Natural killer cell treated with Interleukin-12 subunit alpha and Interleukin-12 subunit beta and Interleukin-15 and Interleukin-18, amount 100 ng/mL, for 72 hours (primary cell): Measurements from ENCODE around the gene SCAMP5. TPM values are rescaled to one million over a fixed set of nuclear protein-coding genes. Genes with fewer than 3 reads are reported as not detected.
A peak's percentile ranks its signal among the peaks of the same experiment; 100 is the strongest.

Source experiments
- ATAC-seq, 2 donors: fragments of 150-1000 bp; cut with Tn5 transposase in 1 of 2; sonication (Bioruptor Pico), chemical (Tn5 transposase) in 1 of 2; 2 replicates each; pipeline ENCODE4 v1.10.0; 2021
- DNase-seq: peaks from one replicate; pipeline ENCODE4 v3.0.0; 2022; ENCODE audit warnings: low spot score
- H3K27ac Mint-ChIP-seq, 2 donors: 1 replicate in 1 of 2; 2 replicates in 1 of 2; pipeline ENCODE4 v1.8.0; 2022; ENCODE audit warnings: mixed read lengths in 2 of 2, mild to moderate bottlenecking in 1 of 2, moderate library complexity in 1 of 2
- H3K27me3 Mint-ChIP-seq, 2 donors: 1 replicate in 1 of 2; 2 replicates in 1 of 2; pipeline ENCODE4 v1.8.0; 2022; ENCODE audit warnings: mixed read lengths in 2 of 2
- H3K36me3 Mint-ChIP-seq: one replicate; pipeline ENCODE4 v1.8.0; 2022; ENCODE audit warnings: mixed read lengths
- H3K4me1 Mint-ChIP-seq, 2 donors: 1 replicate in 1 of 2; 2 replicates in 1 of 2; pipeline ENCODE4 v1.8.0; 2022; ENCODE audit warnings: low read depth in 2 of 2, mixed read lengths in 2 of 2, mild to moderate bottlenecking in 1 of 2
- H3K4me3 Mint-ChIP-seq: one replicate; pipeline ENCODE4 v1.8.0; 2022; ENCODE audit warnings: mixed read lengths
- H3K9me3 Mint-ChIP-seq: 2 replicates; pipeline ENCODE4 v1.8.0; 2022; ENCODE audit warnings: mixed read lengths
- total RNA-seq, 2 donors: library from RNA; stranded (reverse); gene quantifications; one replicate each; pipeline ENCODE4 v1.2.3, GENCODE V29; 2022

SCAMP5 gene
- total RNA-seq, 2 donors from 2014 or later = 0.40 to 2.7 TPM

DNA sequence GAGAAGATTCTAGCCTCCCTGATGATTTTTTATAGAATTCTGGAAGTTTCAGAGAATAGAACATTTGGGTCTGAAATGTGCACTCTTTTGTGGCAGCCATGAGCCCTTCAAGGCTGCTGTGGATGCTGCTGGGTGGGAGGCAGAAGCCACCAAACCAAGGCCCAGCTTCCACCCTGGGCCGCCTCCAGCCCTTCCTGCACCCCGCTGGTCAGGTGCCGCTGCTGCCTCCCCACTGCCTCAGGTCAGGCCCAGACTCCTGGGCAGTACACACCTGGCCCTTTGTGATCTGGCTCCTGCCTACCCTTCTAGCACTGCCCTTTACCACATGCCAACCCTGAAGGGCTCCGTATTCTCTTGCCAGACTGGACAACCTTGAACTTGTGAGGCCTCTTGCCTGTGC lies 56.3 kb downstream of the SCAMP5 start:
- no peak overlapping the region for H3K4me3 Mint-ChIP-seq
- ATAC-seq (no peak), DNase-seq (no peak)
- H3K27me3 Mint-ChIP-seq = no peaks in the 10 kb centered on the region
- no peak overlapping the region for H3K27ac Mint-ChIP-seq
- peaks cover 16 to 17% of the 10 kb centered on the region in 2 donors for H3K4me1 Mint-ChIP-seq
- no peaks in the 10 kb centered on the region for H3K36me3 Mint-ChIP-seq
- no peaks in the 10 kb centered on the region for H3K9me3 Mint-ChIP-seq

DNA sequence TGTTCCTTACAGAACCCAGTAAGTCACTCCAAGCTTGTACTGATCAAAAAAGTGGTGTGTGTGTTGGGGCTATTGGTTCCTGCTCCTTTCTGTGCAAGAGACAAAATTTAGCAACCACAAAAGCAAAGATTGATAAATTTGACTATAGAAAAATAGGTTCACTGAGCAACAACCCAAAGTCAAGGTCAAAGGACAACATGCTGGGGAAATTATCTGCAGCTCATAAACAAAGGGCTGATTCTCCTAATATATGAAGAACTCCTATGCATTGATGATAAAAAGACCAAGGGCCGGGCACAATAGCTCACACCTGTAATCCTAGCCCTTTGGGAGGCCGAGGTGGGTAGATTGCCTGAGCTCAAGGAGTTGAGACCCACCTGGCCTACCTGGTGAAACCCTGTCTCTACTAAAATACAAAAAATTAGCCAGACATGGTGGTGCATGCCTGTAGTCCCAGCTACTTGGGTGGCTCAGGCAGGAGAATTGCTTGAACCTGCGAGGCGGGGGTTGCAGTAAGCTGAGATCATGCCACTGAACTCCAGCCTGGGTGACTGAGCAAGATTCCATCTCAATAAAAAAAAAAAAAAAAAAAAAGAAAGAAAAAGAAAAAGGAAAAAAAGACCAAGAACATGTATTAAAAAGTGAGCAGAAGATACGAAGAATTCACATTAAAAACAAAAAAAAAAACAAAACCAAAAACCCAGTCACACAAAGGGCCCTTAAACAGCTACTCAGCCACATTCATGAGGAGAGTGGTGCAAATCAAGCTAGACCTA lies 57.8 kb downstream of the SCAMP5 start:
- DNase-seq (no peak), ATAC-seq (no peak)
- H3K27me3 Mint-ChIP-seq = no peaks in the 10 kb centered on the region
- H3K36me3 Mint-ChIP-seq = no peaks in the 10 kb centered on the region
- no peaks in the 10 kb centered on the region for H3K9me3 Mint-ChIP-seq
- peaks cover 11 to 13% of the 10 kb centered on the region in 2 donors for H3K4me1 Mint-ChIP-seq
- no peak overlapping the region for H3K27ac Mint-ChIP-seq
- H3K4me3 Mint-ChIP-seq = no peak overlapping the region

DNA sequence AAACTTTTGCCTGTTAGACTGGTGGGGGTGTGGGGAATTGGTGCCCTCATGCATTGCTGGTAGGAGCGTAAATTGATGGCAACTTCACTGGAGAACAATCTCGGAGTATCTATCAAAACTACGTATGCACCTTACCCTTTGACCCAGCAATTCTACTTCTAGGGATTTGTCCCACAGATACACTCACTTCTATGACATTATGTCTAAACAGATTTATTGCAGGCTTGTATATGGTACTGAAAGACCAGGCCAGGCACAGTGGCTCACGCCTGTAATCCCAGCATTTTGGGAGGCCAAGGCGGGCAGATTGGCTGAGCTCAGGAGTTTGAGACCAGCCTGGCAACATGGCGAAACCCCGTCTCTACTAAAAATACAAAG lies 58.4 kb downstream of the SCAMP5 start:
- no peak for DNase-seq
- H3K27ac Mint-ChIP-seq = no peak overlapping the region

DNA sequence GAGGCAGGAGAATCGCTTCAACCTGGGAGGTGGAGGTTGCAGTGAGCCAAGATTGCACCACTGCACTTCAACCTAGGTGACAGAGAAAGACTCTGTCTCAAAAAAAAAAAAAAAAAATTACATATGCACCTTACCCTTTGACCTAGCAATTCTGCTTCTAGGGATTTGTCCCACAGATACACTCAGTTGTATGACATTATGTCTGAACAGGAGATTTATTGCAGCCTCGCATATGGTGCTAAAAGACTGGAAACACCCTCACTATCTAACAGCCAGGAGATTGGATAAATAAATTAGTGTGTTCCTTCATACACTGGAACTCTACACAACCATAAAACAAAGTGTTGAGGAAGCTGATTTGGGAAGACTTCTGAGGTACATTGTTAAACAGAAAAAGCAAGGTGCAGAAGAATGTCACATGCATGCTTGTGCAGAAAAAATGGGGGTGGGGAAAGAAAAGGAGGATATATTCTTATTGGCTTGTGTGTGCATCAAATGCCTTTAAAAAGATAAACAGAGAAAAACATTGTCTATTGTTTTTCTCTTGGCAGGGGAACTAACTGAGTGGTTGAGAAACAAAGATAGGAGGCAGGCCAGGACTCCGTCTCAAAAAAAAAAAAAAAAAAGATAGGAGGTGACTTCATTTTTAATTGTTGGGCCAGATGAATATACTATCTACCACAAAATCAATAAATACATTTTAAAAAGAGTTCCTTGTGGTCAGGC lies 59.0 kb downstream of the SCAMP5 start:
- Mint-ChIP-seq H3K27me3 (no peaks in the 10 kb centered on the region), H3K36me3 (no peaks in the 10 kb centered on the region), H3K9me3 (no peaks in the 10 kb centered on the region), H3K4me1 (peaks cover 13 to 15% of the 10 kb centered on the region in 2 donors), H3K4me3 (no peak overlapping the region), H3K27ac (no peak overlapping the region)
- ATAC-seq = no peak
- no peak for DNase-seq

More for the DNA sequence above, 58.4 kb downstream of the SCAMP5 start:
- no peaks in the 10 kb centered on the region for H3K27me3 Mint-ChIP-seq
- no peaks in the 10 kb centered on the region for H3K9me3 Mint-ChIP-seq
- H3K4me1 Mint-ChIP-seq = peaks cover 13 to 15% of the 10 kb centered on the region in 2 donors
- H3K4me3 Mint-ChIP-seq = no peak overlapping the region
- H3K36me3 Mint-ChIP-seq = no peaks in the 10 kb centered on the region
- no peak for ATAC-seq

DNA sequence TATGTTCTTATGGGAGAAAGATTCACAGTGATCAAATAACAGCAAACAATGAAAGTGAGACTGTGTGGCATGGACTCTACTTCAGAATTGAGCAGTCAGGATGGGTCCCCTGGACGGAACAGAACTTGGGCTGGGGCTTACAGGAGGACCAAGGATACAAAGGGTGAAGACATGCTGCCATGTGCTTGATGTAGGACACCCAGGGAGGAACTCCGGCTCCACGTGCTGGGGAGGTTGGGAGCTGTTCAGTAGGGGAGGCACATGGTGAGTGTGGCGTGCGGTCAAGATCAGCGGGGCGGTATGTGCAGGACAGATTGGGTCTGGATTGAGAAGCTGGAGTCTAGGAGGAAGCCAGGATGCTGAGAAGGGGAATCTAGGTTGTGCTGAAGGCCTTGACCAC lies 60.7 kb downstream of the SCAMP5 start:
- Mint-ChIP-seq H3K9me3 (no peaks in the 10 kb centered on the region), H3K36me3 (no peaks in the 10 kb centered on the region), H3K4me3 (no peak overlapping the region), H3K27me3 (no peaks in the 10 kb centered on the region), H3K27ac (peak overlapping the region; percentile 23 to 42), H3K4me1 (peaks cover 15 to 19% of the 10 kb centered on the region in 2 donors)
- ATAC-seq (no peak), DNase-seq (no peak)

DNA sequence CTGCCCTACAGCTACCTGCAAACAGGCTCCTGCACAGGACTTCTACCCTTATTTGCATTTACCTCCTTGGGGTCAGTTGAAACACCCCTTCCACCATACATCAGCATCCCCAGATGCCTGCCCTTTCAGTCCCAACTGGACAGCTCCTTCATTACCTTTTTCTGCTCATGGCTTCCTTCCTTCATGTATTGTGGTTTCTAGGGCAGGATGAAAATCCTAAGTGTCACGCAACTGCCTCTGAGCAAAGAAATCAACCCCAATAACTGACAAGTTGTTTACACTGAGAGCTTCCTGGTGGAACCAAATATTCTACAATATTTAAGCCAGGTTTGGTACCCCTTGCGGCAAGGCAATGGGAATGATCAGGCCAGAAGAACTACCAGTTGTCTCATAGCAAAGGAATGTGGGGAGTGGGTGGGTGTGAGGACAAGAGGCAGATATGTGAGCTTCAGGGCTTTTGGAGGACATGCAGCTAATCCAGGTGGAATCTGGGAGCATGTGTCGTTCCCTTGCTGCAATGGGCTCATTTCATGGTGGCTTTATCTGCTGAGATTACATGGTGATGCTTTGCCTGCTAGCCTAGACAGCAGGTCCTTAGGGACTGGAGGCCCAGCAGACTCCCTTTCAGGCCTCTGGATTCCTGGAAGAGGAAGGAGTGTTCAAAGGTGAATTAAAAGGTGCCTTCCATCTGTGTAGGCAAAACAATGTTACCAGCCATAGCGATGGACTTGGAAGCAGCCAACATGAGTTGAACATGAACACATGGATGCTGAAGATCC lies 63.0 kb downstream of the SCAMP5 start:
- H3K36me3 Mint-ChIP-seq = no peaks in the 10 kb centered on the region
- ATAC-seq (no peak), DNase-seq (no peak)
- H3K9me3 Mint-ChIP-seq = no peaks in the 10 kb centered on the region
- no peak overlapping the region for H3K4me3 Mint-ChIP-seq
- no peaks in the 10 kb centered on the region for H3K27me3 Mint-ChIP-seq
- H3K27ac Mint-ChIP-seq = no peak overlapping the region
- H3K4me1 Mint-ChIP-seq = peaks cover 21 to 25% of the 10 kb centered on the region in 2 donors

DNA sequence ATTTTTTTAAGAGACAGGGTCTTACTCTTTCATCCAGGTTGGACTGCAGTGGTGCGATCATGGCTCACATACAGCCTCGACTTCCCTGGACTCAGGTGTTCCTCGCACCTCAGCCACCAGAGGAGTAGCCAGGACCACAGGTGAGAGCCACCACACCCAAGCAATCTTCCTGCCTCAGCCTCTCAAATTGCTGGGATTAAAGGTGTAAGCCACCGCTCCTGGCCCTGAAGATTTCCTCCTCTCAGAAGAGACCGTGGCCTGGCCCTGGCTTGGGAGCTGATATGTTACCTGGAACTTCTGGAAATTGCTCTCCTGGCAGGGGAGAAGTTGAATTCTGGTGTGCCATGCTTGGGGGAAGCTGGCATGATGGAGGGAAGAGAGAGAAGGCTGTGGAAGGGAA lies 64.2 kb downstream of the SCAMP5 start:
- no peaks in the 10 kb centered on the region for H3K9me3 Mint-ChIP-seq
- peaks cover 21 to 25% of the 10 kb centered on the region in 2 donors for H3K4me1 Mint-ChIP-seq
- H3K36me3 Mint-ChIP-seq = no peaks in the 10 kb centered on the region
- H3K27me3 Mint-ChIP-seq = no peaks in the 10 kb centered on the region
- H3K27ac Mint-ChIP-seq = no peak overlapping the region
- DNase-seq (no peak), ATAC-seq (no peak)
- H3K4me3 Mint-ChIP-seq = no peak overlapping the region

DNA sequence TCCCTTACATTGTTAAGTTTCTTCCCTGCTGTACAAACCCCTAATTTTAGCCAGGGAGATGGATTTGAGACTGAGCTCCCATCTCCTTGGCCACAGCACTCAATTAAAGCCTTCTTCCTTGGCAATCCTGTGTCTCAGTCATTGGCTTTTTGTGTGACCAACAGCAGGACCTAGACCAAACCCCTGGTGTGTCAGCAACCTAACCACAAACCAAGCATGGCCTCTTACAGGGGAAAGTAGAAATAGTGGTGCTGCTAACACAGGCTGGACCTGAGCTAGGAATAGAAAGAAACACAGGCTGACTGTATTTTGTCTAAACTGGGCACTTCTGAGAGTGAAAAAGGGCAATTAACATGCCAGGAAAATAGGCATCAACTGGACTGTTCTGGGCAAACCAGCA lies 65.9 kb downstream of the SCAMP5 start:
- peak overlapping the region in 1 of 2 donors; percentile 25 for H3K27ac Mint-ChIP-seq
- no peaks in the 10 kb centered on the region for H3K9me3 Mint-ChIP-seq
- no peaks in the 10 kb centered on the region for H3K36me3 Mint-ChIP-seq
- H3K4me3 Mint-ChIP-seq = peak overlapping the region; percentile 14
- DNase-seq (peak; percentile 69), ATAC-seq (peak; percentile 87 to 90)
- peaks cover 24 to 29% of the 10 kb centered on the region in 2 donors for H3K4me1 Mint-ChIP-seq
- H3K27me3 Mint-ChIP-seq = no peaks in the 10 kb centered on the region

DNA sequence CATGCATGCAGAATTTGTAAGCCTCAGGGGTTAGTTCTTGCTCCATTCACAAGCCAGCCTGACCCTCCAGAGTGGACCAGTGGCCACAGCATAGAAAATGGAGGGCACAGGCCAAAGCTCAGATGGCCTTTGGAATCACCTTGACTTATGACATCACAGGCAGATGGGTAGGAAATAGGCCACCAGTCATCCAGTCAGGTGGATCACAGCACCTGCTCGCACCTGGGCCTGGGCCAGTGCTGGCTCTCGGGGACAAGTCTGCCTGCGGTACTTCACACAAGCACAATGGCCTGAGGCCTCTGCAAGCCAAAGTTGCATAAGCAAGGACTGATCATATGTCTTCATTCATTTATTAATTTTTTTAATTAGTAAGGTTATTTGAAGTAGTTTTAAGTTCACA lies 67.3 kb downstream of the SCAMP5 start:
- DNase-seq (no peak), ATAC-seq (no peak)
- Mint-ChIP-seq H3K27me3 (no peaks in the 10 kb centered on the region), H3K4me3 (no peak overlapping the region), H3K9me3 (no peaks in the 10 kb centered on the region), H3K27ac (no peak overlapping the region), H3K4me1 (peaks cover 35 to 40% of the 10 kb centered on the region in 2 donors), H3K36me3 (no peaks in the 10 kb centered on the region)

DNA sequence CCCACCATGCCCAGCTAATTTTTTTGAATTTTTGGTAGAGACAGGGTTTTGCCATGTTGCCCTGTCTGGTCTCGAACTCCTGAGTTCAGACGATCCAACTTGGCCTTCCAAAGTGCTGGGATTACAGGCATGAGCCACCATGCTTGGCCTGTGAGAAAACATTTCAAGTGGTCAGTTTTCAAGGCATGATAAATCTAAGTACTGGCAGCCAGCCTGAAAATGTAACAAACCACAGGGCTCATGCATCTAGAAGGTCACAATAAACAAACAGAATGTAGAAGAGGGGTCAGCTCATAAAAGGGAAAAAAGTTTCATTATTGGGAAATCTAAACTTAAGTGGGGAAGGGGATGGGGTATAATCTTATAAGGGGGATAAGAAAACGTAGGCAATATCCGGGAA lies 68.0 kb downstream of the SCAMP5 start:
- no peak overlapping the region for H3K27ac Mint-ChIP-seq
- H3K36me3 Mint-ChIP-seq = no peaks in the 10 kb centered on the region
- H3K9me3 Mint-ChIP-seq = no peaks in the 10 kb centered on the region
- ATAC-seq (no peak), DNase-seq (no peak)
- H3K27me3 Mint-ChIP-seq = no peaks in the 10 kb centered on the region
- H3K4me1 Mint-ChIP-seq = peaks cover 34 to 37% of the 10 kb centered on the region in 2 donors
- no peak overlapping the region for H3K4me3 Mint-ChIP-seq

DNA sequence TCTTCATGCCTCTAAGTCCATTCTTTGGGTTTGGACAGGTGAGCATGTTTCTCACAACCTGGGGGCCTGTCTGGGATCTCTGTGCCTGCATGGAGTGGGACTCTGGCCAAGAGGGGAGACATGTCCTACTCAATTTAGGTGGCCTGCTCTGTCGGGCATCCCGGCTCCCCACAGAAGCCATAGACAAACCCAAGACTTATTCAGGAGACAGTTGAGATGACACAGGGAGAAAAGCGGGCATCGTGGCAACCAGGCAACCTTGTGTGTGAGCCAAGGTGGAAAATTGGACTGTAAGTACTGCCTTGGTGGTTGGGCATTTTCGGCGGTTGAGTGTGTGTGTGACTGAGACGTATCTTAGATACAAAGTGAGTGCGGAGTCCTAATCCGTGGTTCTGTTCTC lies 68.5 kb downstream of the SCAMP5 start:
- no peak for DNase-seq
- H3K9me3 Mint-ChIP-seq = no peaks in the 10 kb centered on the region
- no peaks in the 10 kb centered on the region for H3K27me3 Mint-ChIP-seq
- no peak overlapping the region for H3K4me3 Mint-ChIP-seq
- peaks cover 38 to 43% of the 10 kb centered on the region in 2 donors for H3K4me1 Mint-ChIP-seq
- H3K27ac Mint-ChIP-seq = no peak overlapping the region
- no peak for ATAC-seq
- no peaks in the 10 kb centered on the region for H3K36me3 Mint-ChIP-seq

DNA sequence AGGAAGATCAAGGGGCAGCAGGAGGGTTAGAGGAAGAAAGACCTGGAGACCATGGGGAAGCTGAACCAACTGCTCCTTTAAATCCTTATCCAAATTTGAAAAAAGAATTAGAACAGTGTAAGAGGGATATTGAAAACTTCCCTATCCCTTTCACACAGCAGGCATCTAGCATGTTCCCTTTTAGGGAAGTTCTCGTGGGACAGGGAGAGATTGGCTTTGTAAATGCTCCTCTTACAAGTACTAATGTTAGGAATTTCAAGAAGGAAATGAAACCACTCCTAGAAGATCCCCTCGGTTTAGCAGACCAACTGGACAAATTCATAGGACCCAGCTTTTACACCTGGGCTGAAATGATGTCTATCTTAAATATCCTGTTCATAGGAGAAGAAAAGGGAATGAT lies 69.5 kb downstream of the SCAMP5 start:
- ATAC-seq (no peak), DNase-seq (no peak)
- peak overlapping the region in 1 of 2 donors; percentile 38 for H3K27ac Mint-ChIP-seq
- no peaks in the 10 kb centered on the region for H3K9me3 Mint-ChIP-seq
- no peaks in the 10 kb centered on the region for H3K36me3 Mint-ChIP-seq
- H3K27me3 Mint-ChIP-seq = no peaks in the 10 kb centered on the region
- H3K4me1 Mint-ChIP-seq = peaks cover 47 to 48% of the 10 kb centered on the region in 2 donors
- H3K4me3 Mint-ChIP-seq = no peak overlapping the region

DNA sequence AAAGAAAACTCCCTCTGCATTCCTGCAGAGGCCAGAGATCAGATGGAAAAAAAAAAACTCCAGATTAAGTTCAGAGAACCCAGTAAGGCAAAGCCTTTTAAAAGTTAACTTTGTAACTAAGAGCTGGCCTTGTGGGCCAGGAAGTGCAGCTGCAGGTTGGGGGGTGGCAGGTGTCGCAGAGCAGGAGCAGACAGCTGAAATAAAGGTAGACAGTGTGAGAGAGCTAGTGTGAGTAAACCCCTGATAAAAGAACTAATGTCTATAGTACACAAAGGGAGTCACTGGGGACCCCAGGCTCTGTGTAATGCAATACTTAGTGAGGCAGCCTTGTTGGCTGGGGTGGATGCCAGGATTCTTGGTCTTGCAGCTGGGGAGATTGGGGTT lies 70.1 kb downstream of the SCAMP5 start:
- H3K4me1 Mint-ChIP-seq = peaks cover 49 to 51% of the 10 kb centered on the region in 2 donors
- H3K36me3 Mint-ChIP-seq = no peaks in the 10 kb centered on the region

More for the DNA sequence above, 70.1 kb downstream of the SCAMP5 start:
- no peaks in the 10 kb centered on the region for H3K27me3 Mint-ChIP-seq
- no peak for DNase-seq
- H3K9me3 Mint-ChIP-seq = no peaks in the 10 kb centered on the region
- H3K4me3 Mint-ChIP-seq = peak overlapping the region; percentile 1
- peak overlapping the region in 1 of 2 donors; percentile 38 for H3K27ac Mint-ChIP-seq
- ATAC-seq = no peak
